VCaP (cell line): Measurements from ENCODE around the gene SLMAP.

Experiments used
- H3K27ac ChIP-seq: fragments of 450-650 bp; 2 replicates; pipeline ENCODE4 v1.5.1; 2017
- CTCF ChIP-seq: fragments of 450-650 bp; conservative IDR thresholded peaks from 2 replicates; pipeline ENCODE4 v1.5.1; 2017; ENCODE audit warnings: mild to moderate bottlenecking, moderate library complexity

SLMAP gene

GRCh38 chr3:57911593-57911992 is 155.5 kb downstream of the SLMAP start:
- peak overlapping the region; percentile 93 for H3K27ac ChIP-seq
- no peak for TF ChIP-seq CTCF

GRCh38 chr3:57917601-57918000 is 161.5 kb downstream of the SLMAP start:
- peak overlapping the region; percentile 93 for H3K27ac ChIP-seq
- no peak for TF ChIP-seq CTCF

GRCh38 chr3:57918123-57918837 is 162.2 kb downstream of the SLMAP start:
- no peak for TF ChIP-seq CTCF
- H3K27ac ChIP-seq, result peak overlapping the region; percentile 93

- no peak for TF ChIP-seq CTCF
- H3K27ac ChIP-seq, result peak overlapping the region; percentile 93
Observed at GRCh38 chr3:57919987-57920386, 163.9 kb downstream of the SLMAP start.

- no peak for TF ChIP-seq CTCF
- peak overlapping the region; percentile 93; the same call in 1 of the 2 replicates for H3K27ac ChIP-seq
Observed at GRCh38 chr3:57923101-57923500, 167.0 kb downstream of the SLMAP start.

- no peak overlapping the region for H3K27ac ChIP-seq
- TF ChIP-seq CTCF, result no peak
Observed at GRCh38 chr3:57923752-57924151, 167.6 kb downstream of the SLMAP start.

- TF ChIP-seq CTCF, result no peak
- H3K27ac ChIP-seq, result no peak overlapping the region
Observed at GRCh38 chr3:57927166-57927565, 171.1 kb downstream of the SLMAP start.
